ENCODE measurements around the gene AFMID. TPM values are rescaled to one million over a fixed set of nuclear protein-coding genes. Genes with fewer than 3 reads are reported as not detected.

Gene AFMID
- total and polyA plus RNA-seq, 2 of the 13 experiments (the other 11 are each of a cell fraction or from before 2014, with no cell fraction given), result 249 to 270 TPM

DNA sequence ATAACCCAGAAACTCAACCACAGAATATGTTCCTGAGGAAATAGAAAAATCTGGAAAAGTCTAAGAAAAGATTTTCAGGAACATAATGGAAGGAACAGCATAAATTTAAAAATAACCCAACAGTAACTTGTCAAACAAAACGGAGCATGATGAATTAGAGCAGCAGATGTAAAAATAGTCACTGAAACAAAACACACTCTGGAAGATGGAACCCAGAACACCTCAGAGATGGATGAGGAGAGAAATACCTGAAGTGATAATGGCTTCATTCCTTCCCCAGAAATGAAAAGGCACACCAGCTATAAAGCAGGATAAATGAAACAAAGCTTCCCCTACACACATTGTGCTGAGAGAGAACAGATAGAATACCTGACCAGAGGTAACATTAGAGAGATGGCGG lies 6.7 kb upstream of the AFMID start:
- Histone ChIP-seq H3K4me3 (replicated peaks in 1 of 3; ENCODE audit: insufficient read depth in 1 of 3, low read depth in 2 of 3, low read length in 3 of 3) (no peak overlapping the region), H3K79me2 (ENCODE audit: insufficient read depth, low read length) (peaks cover 11% of the 10 kb centered on the region), H3K9ac (ENCODE audit: insufficient read depth, low read depth, low read length) (no peak overlapping the region), H4K20me1 (ENCODE audit: insufficient read depth, low read length) (no peaks in the 10 kb centered on the region), H2AFZ (ENCODE audit: low read length) (no peak overlapping the region), H3K27me3 (ENCODE audit: control insufficient read depth in 1 of 2, insufficient read depth in 2 of 2, low read length in 2 of 2) (no peaks in the 10 kb centered on the region), H3K36me3 (replicated peaks in 1 of 2; ENCODE audit: control insufficient read depth in 1 of 2, insufficient read depth in 2 of 2, low read length in 2 of 2) (peaks cover 16 to 80% of the 10 kb centered on the region in 2 experiments), H3K27ac (ENCODE audit: extremely low read length, insufficient read depth, low read length) (no peak overlapping the region), H3K4me2 (ENCODE audit: low read depth, low read length) (no peak overlapping the region), H3K9me3 (ENCODE audit: low read length) (no peaks in the 10 kb centered on the region), H3K4me1 (ENCODE audit: insufficient read depth, low read length) (peaks cover 27% of the 10 kb centered on the region)
- no peak for DNase-seq (ENCODE audit: low spot score)
- in situ Hi-C loops (cut with HindIII; ENCODE audit: extremely low pct_ligation_motif_present, low pct_unique_long_range_greater_than_20kb), result no loop called here
- CTCF ChIA-PET (ENCODE audit: low intra/inter-chr PET ratio, low total read pairs), result no interaction called here
- FAIRE-seq, result no peak
- POLR2A ChIA-PET, result interaction anchor here (0.7 to 1.1 kb wide), 2 partner anchors 53 to 61 kb away, joined by 3 read pairs; no protein-coding TSS in a partner anchor
- TF ChIP-seq PBX2 (CRISPR knock-in tag; IDR thresholded peaks at IDR 0.05) (no peak), ZNF101 (CRISPR knock-in tag; IDR thresholded peaks at IDR 0.05; ENCODE audit: borderline replicate concordance, low read depth) (no peak), ZBTB20 (CRISPR knock-in tag; IDR thresholded peaks at IDR 0.05; ENCODE audit: borderline replicate concordance, low read depth) (no peak), SMYD3 (CRISPR knock-in tag; IDR thresholded peaks at IDR 0.05) (no peak), NCOA5 (CRISPR knock-in tag; IDR thresholded peaks at IDR 0.05) (no peak), ZNF275 (CRISPR knock-in tag; IDR thresholded peaks at IDR 0.05; ENCODE audit: borderline replicate concordance) (no peak), HNRNPUL1 (IDR thresholded peaks at IDR 0.05; ENCODE audit: low read depth, low read length) (no peak), ZNF337 (CRISPR knock-in tag; IDR thresholded peaks at IDR 0.05; ENCODE audit: borderline replicate concordance, low read depth) (no peak), ZNF577 (CRISPR knock-in tag; IDR thresholded peaks at IDR 0.05; ENCODE audit: borderline replicate concordance, low read depth) (no peak), ZNF33A (CRISPR knock-in tag; IDR thresholded peaks at IDR 0.05; ENCODE audit: borderline replicate concordance) (no peak), TBX2 (CRISPR knock-in tag; IDR thresholded peaks at IDR 0.05; ENCODE audit: borderline replicate concordance) (no peak), PTBP1 (IDR thresholded peaks at IDR 0.05; ENCODE audit: low read depth, low read length, poor library complexity, severe bottlenecking) (no peak), ZNF530 (CRISPR knock-in tag; IDR thresholded peaks at IDR 0.05; ENCODE audit: low read depth) (no peak)
- TF ChIP-seq, protein P1, sequence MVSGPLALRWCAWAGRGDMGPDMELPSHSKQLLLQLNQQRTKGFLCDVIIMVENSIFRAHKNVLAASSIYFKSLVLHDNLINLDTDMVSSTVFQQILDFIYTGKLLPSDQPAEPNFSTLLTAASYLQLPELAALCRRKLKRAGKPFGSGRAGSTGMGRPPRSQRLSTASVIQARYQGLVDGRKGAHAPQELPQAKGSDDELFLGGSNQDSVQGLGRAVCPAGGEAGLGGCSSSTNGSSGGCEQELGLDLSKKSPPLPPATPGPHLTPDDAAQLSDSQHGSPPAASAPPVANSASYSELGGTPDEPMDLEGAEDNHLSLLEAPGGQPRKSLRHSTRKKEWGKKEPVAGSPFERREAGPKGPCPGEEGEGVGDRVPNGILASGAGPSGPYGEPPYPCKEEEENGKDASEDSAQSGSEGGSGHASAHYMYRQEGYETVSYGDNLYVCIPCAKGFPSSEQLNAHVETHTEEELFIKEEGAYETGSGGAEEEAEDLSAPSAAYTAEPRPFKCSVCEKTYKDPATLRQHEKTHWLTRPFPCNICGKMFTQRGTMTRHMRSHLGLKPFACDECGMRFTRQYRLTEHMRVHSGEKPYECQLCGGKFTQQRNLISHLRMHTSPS (CRISPR knock-in tag; IDR thresholded peaks at IDR 0.05; ENCODE audit: low read depth), result no peak
- no TSS peak for BruUV-seq (replicated peaks)
- WGBS (ENCODE audit: low lambda C conversion rate), result 95% methylated on average over 2 of the region's 2 CpGs
- intact Hi-C loops (cut with micrococcal nuclease; ENCODE audit: unreplicated experiment), result no loop called here
- ATAC-seq, result no peak

Measured in HepG2 (cell line).